Bronchial smooth muscle cell (primary cell): ENCODE data around the gene TRAPPC3. TPM values are rescaled to one million over a fixed set of nuclear protein-coding genes. Genes with fewer than 3 reads are reported as not detected.

Source experiments
- total RNA-seq: library from RNA; depleted of rRNA; stranded (reverse); fragments of >200 nt; gene quantifications from 2 replicates; pipeline ENCODE4 v1.2.1, GENCODE V29; 2014

The TRAPPC3 gene
- total RNA-seq: 70.9 and 72.6 TPM in 2 replicates

GRCh38 chr1:36149237-36149972 is at the start of gene TRAPPC3:
Gene TRAPPC3 (minus strand): TSS chr1:36149486. CDS start chr1:36149378, 108 bp downstream.

DNA sequence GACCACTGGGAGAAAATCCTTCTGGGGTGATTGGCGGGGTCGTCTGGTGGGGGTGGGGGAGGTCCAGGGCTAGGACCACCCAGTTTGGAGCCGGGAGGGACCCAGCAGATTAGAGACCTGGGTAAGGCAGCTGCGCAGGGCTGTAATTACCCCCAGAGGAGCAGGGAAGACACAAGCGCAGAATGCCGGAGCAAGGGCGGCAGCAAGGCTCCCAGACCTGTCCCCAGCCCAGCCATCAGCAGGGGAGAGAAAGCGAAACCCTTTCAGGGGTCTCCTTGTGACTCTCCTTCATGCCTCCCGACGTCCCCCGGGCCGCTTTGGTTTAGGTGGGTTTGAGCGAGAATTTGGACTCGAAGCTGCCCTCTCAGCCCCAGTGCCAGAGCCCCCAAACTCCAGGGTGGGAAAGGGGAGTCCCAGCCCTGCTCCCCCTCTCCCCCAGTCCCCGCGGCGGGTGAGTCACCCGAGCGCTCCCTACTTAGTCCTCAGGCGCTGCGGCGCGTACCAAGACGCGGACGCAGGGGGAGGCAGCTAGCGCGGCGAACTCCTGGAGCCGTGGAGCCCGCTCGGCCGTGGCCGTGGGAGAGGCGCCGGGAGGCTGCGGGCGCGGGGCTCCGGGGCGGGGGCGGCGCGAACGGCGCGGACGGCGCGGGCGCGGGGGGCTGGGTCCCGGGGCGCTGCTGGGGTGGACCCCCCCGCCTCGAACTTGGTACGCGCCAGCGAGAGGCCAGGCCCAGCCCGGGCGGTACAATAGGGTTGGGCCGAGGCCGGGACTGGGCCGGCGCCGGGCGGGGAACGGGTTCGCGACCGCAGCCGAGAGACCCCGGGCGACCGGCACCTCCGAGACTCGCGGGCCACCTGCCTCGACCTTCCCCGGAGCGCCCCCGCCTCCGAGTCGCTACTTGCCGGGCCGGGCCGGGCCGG is 6.4 kb upstream of the TRAPPC3 start, which contains the start of gene MAP7D1:
Gene MAP7D1, plus strand, starts transcription at position 753 of the 921 bp plus-strand sequence. CDS start 258 bp downstream, outside the sequence.

DNA sequence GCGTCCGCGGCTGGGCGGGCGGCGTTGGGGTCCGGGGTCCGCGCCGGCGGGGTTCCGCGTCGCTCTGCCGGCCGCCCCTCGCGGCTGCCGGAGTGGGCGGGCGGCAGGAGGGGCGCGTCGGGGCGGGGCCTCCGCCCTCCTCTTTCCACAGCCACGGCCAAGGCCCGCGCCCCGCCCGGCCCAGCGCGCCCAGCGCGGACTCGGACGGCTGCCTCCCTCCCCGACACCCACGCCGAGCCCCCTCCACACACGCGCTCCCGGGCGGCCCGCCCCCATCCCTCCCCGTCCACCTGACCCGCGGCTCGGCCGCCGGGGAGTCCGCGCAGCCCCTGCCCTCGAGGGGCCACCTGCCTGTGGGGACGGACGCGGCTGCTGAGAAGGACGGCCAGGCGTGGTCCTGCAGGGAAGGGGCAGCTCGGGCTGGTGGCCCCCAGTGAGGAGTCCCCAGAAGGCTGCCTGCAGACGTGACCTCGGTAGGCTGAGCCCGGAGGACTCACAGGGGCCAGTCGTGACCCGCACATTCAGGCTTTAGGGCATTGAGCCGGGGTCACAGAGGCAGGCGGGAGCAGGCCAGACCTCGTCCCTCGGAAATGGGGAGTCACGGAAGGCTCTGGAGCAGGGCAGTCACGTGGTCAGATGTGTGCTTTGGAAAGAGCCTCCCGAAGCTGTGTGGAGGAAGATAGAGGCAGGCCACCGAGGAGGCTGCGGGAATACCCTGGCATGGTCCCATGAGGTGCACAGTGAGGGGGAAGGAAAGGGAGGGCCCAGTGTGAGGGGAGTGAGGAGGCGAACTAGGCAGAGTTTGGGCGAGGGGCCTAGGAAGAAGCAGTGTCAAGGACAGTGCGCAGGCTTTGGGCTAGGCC is 23.9 kb downstream of the TRAPPC3 start, which contains the start of gene COL8A2:
Gene COL8A2, minus strand, starts transcription at position 94 of the 863 bp plus-strand sequence. CDS start 24,980 bp downstream, outside the sequence.

GRCh38 chr1:36088577-36089392 is 60.5 kb downstream of the TRAPPC3 start, which contains the start of gene ADPRS:
Gene ADPRS (plus strand): TSS chr1:36088892. CDS start chr1:36088905, 13 bp downstream.

Other genes with a start within 250 kb of the TRAPPC3 start
- 8.4 and 11.3 TPM in 2 replicates for gene AGO3, start 218.4 kb downstream of the TRAPPC3 start, total RNA-seq
- gene TEKT2, start 65.4 kb downstream of the TRAPPC3 start, total RNA-seq: under 0.01 and 0.09 TPM in 2 replicates
- 18.7 and 21.0 TPM in 2 replicates for gene ADPRS, start 60.6 kb downstream of the TRAPPC3 start, total RNA-seq
- 3.0 and 8.0 TPM in 2 replicates for gene COL8A2, start 24.3 kb downstream of the TRAPPC3 start, total RNA-seq
- 53.5 and 54.1 TPM in 2 replicates for gene MAP7D1, start 6.7 kb upstream of the TRAPPC3 start, total RNA-seq
- gene THRAP3, start 75.0 kb upstream of the TRAPPC3 start, total RNA-seq: 43.3 and 72.5 TPM in 2 replicates
- gene SH3D21, start 156.9 kb upstream of the TRAPPC3 start, total RNA-seq: 1.5 and 2.5 TPM in 2 replicates
- gene EVA1B, start 174.2 kb upstream of the TRAPPC3 start, total RNA-seq: 113 and 186 TPM in 2 replicates
- gene STK40, start 236.4 kb upstream of the TRAPPC3 start, total RNA-seq: 9.6 and 11.5 TPM in 2 replicates
- 10.6 and 14.3 TPM in 2 replicates for gene LSM10, start 248.4 kb upstream of the TRAPPC3 start, total RNA-seq